Subcutaneous adipose tissue (tissue), 4 donors: Measurements from ENCODE around the gene PDCD11. TPM values are rescaled to one million over a fixed set of nuclear protein-coding genes. Genes with fewer than 3 reads are reported as not detected.

ENCODE experiments used
- CTCF ChIP-seq: fragments of 450-650 bp; IDR thresholded peaks from one replicate; pipeline ENCODE4 v1.5.1; 2016; ENCODE audit warnings: low read depth, mild to moderate bottlenecking, control low read depth, antibody characterized with exemption, moderate library complexity
- total RNA-seq, 4 donors: library from RNA; depleted of rRNA; stranded (reverse); fragments of >200 nt; gene quantifications; one replicate each; pipeline ENCODE4 v1.1.0, GENCODE V29; 2016

Gene PDCD11
- total RNA-seq, 4 donors from 2014 or later = 12.2 to 15.2 (median 13.7) TPM

GRCh38 chr10:103447187-103447586 lies 50.8 kb downstream of the PDCD11 start:
- TF ChIP-seq CTCF = no peak

GRCh38 chr10:103448746-103449145 lies 52.3 kb downstream of the PDCD11 start:
- TF ChIP-seq CTCF = no peak

GRCh38 chr10:103449208-103450144 lies 53.0 kb downstream of the PDCD11 start:
- no peak for TF ChIP-seq CTCF

- no peak for TF ChIP-seq CTCF
Measured at GRCh38 chr10:103450201-103450695, 53.8 kb downstream of the PDCD11 start.

- no peak for TF ChIP-seq CTCF
Measured at GRCh38 chr10:103451091-103451813, 54.8 kb downstream of the PDCD11 start.

- no peak for TF ChIP-seq CTCF
Measured at GRCh38 chr10:103451831-103452505, 55.5 kb downstream of the PDCD11 start, which contains the start of gene CALHM2. TSS of gene CALHM2 (minus strand) at chr10:103452370. CDS start at chr10:103449941, 2,429 bp downstream.
